GM23338 (cell line): ENCODE results near the gene GPR179. TPM values are rescaled to one million over a fixed set of nuclear protein-coding genes. Genes with fewer than 3 reads are reported as not detected.
A peak's percentile ranks its signal among the peaks of the same experiment; 100 is the strongest.

Source experiments
- ATAC-seq: fragments of 200-7000 bp; cut with Tn5 transposase; 3 replicates; pipeline ENCODE4 v1.9.1; 2020
- DNase-seq: peaks from one replicate; pipeline ENCODE4 v3.0.0-alpha.2; 2015; ENCODE audit warnings: low spot score
- H2AFZ ChIP-seq: fragments of 200-600 bp; sonication (generic); 2 replicates; pipeline ENCODE4 v1.8.0; 2016; ENCODE audit warnings: antibody characterized with exemption, mild to moderate bottlenecking, moderate library complexity
- H3F3A ChIP-seq: fragments of 200-600 bp; sonication (generic); replicated peaks from 2 replicates; pipeline ENCODE4 v1.8.0; 2017; ENCODE audit warnings: antibody characterized with exemption, mixed run types, low read depth
- H3K27ac ChIP-seq: fragments of 200-600 bp; sonication (generic); 2 replicates; pipeline ENCODE4 v1.6.1; 2016; ENCODE audit warnings: low read depth
- H3K27me3 ChIP-seq: fragments of 200-600 bp; sonication (generic); 2 replicates; pipeline ENCODE4 v1.8.0; 2016; ENCODE audit warnings: mild to moderate bottlenecking, mixed run types, moderate library complexity; ENCODE audit not compliant: insufficient read depth
- H3K36me3 ChIP-seq: fragments of 200-600 bp; sonication (generic); 2 replicates; pipeline ENCODE4 v1.8.0; 2016; ENCODE audit warnings: mild to moderate bottlenecking; ENCODE audit not compliant: insufficient read depth
- H3K4me1 ChIP-seq: fragments of 200-600 bp; sonication (generic); 2 replicates; pipeline ENCODE4 v1.8.0; 2016; ENCODE audit warnings: mild to moderate bottlenecking, moderate library complexity; ENCODE audit not compliant: insufficient read depth
- H3K4me2 ChIP-seq: fragments of 200-600 bp; sonication (generic); 2 replicates; pipeline ENCODE4 v1.7.1; 2017; ENCODE audit warnings: mixed run types
- H3K4me3 ChIP-seq: fragments of 200-600 bp; sonication (generic); 2 replicates; pipeline ENCODE4 v1.6.1; 2016; ENCODE audit warnings: mixed run types
- H3K79me2 ChIP-seq: fragments of 200-600 bp; sonication (generic); replicated peaks from 2 replicates; pipeline ENCODE4 v1.8.0; 2017; ENCODE audit warnings: mild to moderate bottlenecking; ENCODE audit not compliant: insufficient read depth
- H3K9me2 ChIP-seq: fragments of 200-600 bp; sonication (generic); 2 replicates; pipeline ENCODE4 v1.8.0; 2017; ENCODE audit not compliant: insufficient read depth
- H4K20me1 ChIP-seq: fragments of 200-600 bp; sonication (generic); replicated peaks from 2 replicates; pipeline ENCODE4 v1.8.0; 2017; ENCODE audit warnings: mild to moderate bottlenecking; ENCODE audit not compliant: insufficient read depth
- H3K27ac Mint-ChIP-seq: 2 replicates; pipeline ENCODE4 v1.8.0; 2020; ENCODE audit warnings: inconsistent platforms, mild to moderate bottlenecking, moderate library complexity, mixed read lengths
- H3K27me3 Mint-ChIP-seq: 3 replicates; pipeline ENCODE4 v1.8.0; 2022; ENCODE audit warnings: low read depth, mild to moderate bottlenecking, moderate library complexity, mixed read lengths, inconsistent platforms; ENCODE audit not compliant: insufficient read depth, poor library complexity
- H3K36me3 Mint-ChIP-seq: 3 replicates; pipeline ENCODE4 v1.8.0; 2021; ENCODE audit warnings: low read depth, mild to moderate bottlenecking, inconsistent platforms, moderate library complexity, mixed read lengths
- H3K4me1 Mint-ChIP-seq: 3 replicates; pipeline ENCODE4 v1.8.0; 2020; ENCODE audit warnings: mild to moderate bottlenecking, inconsistent platforms, mixed read lengths
- H3K4me3 Mint-ChIP-seq: 3 replicates; pipeline ENCODE4 v1.8.0; 2021; ENCODE audit warnings: moderate library complexity, mild to moderate bottlenecking, inconsistent platforms, mixed read lengths
- H3K9me3 Mint-ChIP-seq: 3 replicates; pipeline ENCODE4 v1.8.0; 2020; ENCODE audit warnings: moderate library complexity, mild to moderate bottlenecking, inconsistent platforms, mixed read lengths
- CREB1 ChIP-seq: fragments of 250-450 bp; sonication (Bioruptor Pico); IDR thresholded peaks from 2 replicates; pipeline ENCODE4 v1.5.0; 2020; ENCODE audit warnings: low read depth, mild to moderate bottlenecking, moderate library complexity
- CTCF ChIP-seq, 2 experiments: fragments of 200-600 bp in 1 of 2; sonication (generic) in 1 of 2; conservative IDR thresholded peaks; 2 replicates each; pipeline versions ENCODE4 v1.5.1 to v1.6.1; 2016 to 2017; ENCODE audit warnings: antibody characterized with exemption in 2 of 2, low read depth in 2 of 2, mild to moderate bottlenecking in 2 of 2, moderate library complexity in 1 of 2
- ETS1 ChIP-seq: IDR thresholded peaks from 2 replicates; pipeline ENCODE4 v1.6.1; 2016; ENCODE audit warnings: antibody characterized with exemption
- EZH2 ChIP-seq: fragments of 200-600 bp; sonication (generic); IDR thresholded peaks from one replicate; pipeline ENCODE4 v1.8.0; 2017; ENCODE audit warnings: antibody characterized with exemption, mild to moderate bottlenecking, low read depth; ENCODE audit not compliant: unreplicated experiment
- EZH2phosphoT487 ChIP-seq: fragments of 200-600 bp; sonication (generic); IDR thresholded peaks from one replicate; pipeline ENCODE4 v1.8.1; 2018; ENCODE audit warnings: antibody characterized with exemption; ENCODE audit not compliant: unreplicated experiment
- JUNB ChIP-seq: IDR thresholded peaks from one replicate; pipeline ENCODE4 v1.6.1; 2016; ENCODE audit warnings: antibody characterized with exemption; ENCODE audit not compliant: unreplicated experiment
- NANOG ChIP-seq: IDR thresholded peaks from 2 replicates; pipeline ENCODE4 v1.6.1; 2016; ENCODE audit warnings: antibody characterized with exemption, borderline replicate concordance
- POLR2AphosphoS5 ChIP-seq: IDR thresholded peaks from 2 replicates; pipeline ENCODE4 v1.6.1; 2016; ENCODE audit warnings: antibody characterized with exemption, low read depth
- REST ChIP-seq: IDR thresholded peaks from one replicate; pipeline ENCODE4 v1.6.1; 2018; ENCODE audit warnings: antibody characterized with exemption; ENCODE audit not compliant: unreplicated experiment
- STAT1 ChIP-seq: IDR thresholded peaks from one replicate; pipeline ENCODE4 v1.6.1; 2016; ENCODE audit warnings: antibody characterized with exemption; ENCODE audit not compliant: unreplicated experiment
- ZNF114 ChIP-seq: fragments of 250-450 bp; sonication (Bioruptor Pico); IDR thresholded peaks from 2 replicates; pipeline ENCODE4 v1.5.0; 2020; ENCODE audit warnings: mild to moderate bottlenecking, moderate library complexity
- ZNF331 ChIP-seq: fragments of 250-450 bp; sonication (Bioruptor Pico); IDR thresholded peaks from 2 replicates; pipeline ENCODE4 v1.5.0; 2020; ENCODE audit warnings: low read depth, mild to moderate bottlenecking, moderate library complexity
- ZNF462 ChIP-seq: fragments of 250-450 bp; sonication (Bioruptor Pico); IDR thresholded peaks from 2 replicates; pipeline ENCODE4 v1.5.0; 2020; ENCODE audit warnings: mild to moderate bottlenecking, moderate library complexity
- polyA plus RNA-seq: library from polyadenylated mRNA; unstranded; fragments of >200 nt; fragmentation: Nextera tagmentation; extraction: Ambion mirVana; gene quantifications from 2 replicates; pipeline ENCODE4 v1.2.1, GENCODE V29; 2016
- total RNA-seq: library from RNA; depleted of rRNA; stranded (reverse); fragments of >200 nt; shearing (Covaris generic); gene quantifications from 2 replicates; pipeline ENCODE4 v1.2.3, GENCODE V29; 2014

Gene GPR179
- total and polyA plus RNA-seq, 2 experiments from 2014 or later, result 0.03 TPM

- Histone ChIP-seq H3K79me2 (no peaks in the 10 kb centered on the region), H3K27me3 (no peaks in the 10 kb centered on the region), H3K36me3 (no peaks in the 10 kb centered on the region; the same call in 1 of the 2 replicates), H3F3A (peaks cover 3% of the 10 kb centered on the region; the same call in 1 of the 2 replicates), H3K4me1 (peaks cover 21% of the 10 kb centered on the region), H4K20me1 (no peaks in the 10 kb centered on the region; the same call in 1 of the 2 replicates), H3K27ac (0 out of 2 replicates have a peak overlapping the region, but pooled peaks have one; percentile 32), H2AFZ (no peak overlapping the region), H3K9me2 (peaks cover 9% of the 10 kb centered on the region; the same call in 1 of the 2 replicates), H3K4me3 (no peak overlapping the region), H3K4me2 (no peak overlapping the region)
- H3K4me1 Mint-ChIP-seq, result peaks cover 65% of the 10 kb centered on the region
- 0 out of 2 replicates have a peak overlapping the region, but pooled peaks have one; percentile 6 for H3K27ac Mint-ChIP-seq
- H3K27me3 Mint-ChIP-seq, result peaks cover 3% of the 10 kb centered on the region
- ATAC-seq (no peak), DNase-seq (no peak)
- H3K4me3 Mint-ChIP-seq, result no peak overlapping the region; the same call in 2 of the 3 replicates
- H3K36me3 Mint-ChIP-seq, result peaks cover 4% of the 10 kb centered on the region
- no peaks in the 10 kb centered on the region for H3K9me3 Mint-ChIP-seq
- TF ChIP-seq JUNB, result no peak
- no peak for TF ChIP-seq ZNF114 (CRISPR knock-in tag)
- no peak for TF ChIP-seq CREB1 (CRISPR knock-in tag)
- TF ChIP-seq EZH2, result no peak
- TF ChIP-seq STAT1, result no peak
- no peak for TF ChIP-seq CTCF (conservative IDR thresholded peaks at IDR 0.05; ENCODE audit: low read depth in 2 of 2)
- no peak for TF ChIP-seq REST
- no peak for TF ChIP-seq ZNF331 (CRISPR knock-in tag)
- TF ChIP-seq ETS1, result no peak
- no peak for TF ChIP-seq POLR2AphosphoS5
- TF ChIP-seq ZNF462 (CRISPR knock-in tag), result no peak
- TF ChIP-seq EZH2phosphoT487, result no peak
- TF ChIP-seq NANOG, result no peak
These were observed 15.1 kb downstream of the GPR179 start for GRCh38 chr17:38328620-38329019.
